Muscle layer of duodenum (tissue), 2 donors: ENCODE measurements around the gene ZNF487.

ENCODE experiments used
- H3K27ac ChIP-seq: one replicate; pipeline ENCODE4 v1.7.0; 2013; ENCODE audit warnings: mild to moderate bottlenecking, low read length
- H3K27me3 ChIP-seq: one replicate; pipeline ENCODE4 v1.7.0; 2013; ENCODE audit warnings: low read depth, mild to moderate bottlenecking, control low read depth, low read length
- H3K36me3 ChIP-seq, 2 donors: one replicate each; pipeline ENCODE4 v1.7.0; 2013; ENCODE audit warnings: low read length in 2 of 2, control low read depth in 1 of 2, mild to moderate bottlenecking in 1 of 2; ENCODE audit not compliant: insufficient read depth in 2 of 2, control insufficient read depth in 1 of 2
- H3K4me1 ChIP-seq, 2 donors: one replicate each; pipeline ENCODE4 v1.7.0; 2013; ENCODE audit warnings: low read length in 2 of 2, mild to moderate bottlenecking in 2 of 2, control low read depth in 1 of 2, moderate library complexity in 1 of 2; ENCODE audit not compliant: insufficient read depth in 2 of 2, control insufficient read depth in 1 of 2
- H3K4me3 ChIP-seq, 2 donors: one replicate each; pipeline ENCODE4 v1.7.0; 2013; ENCODE audit warnings: low read length in 2 of 2, low read depth in 1 of 2, mild to moderate bottlenecking in 1 of 2
- H3K9me3 ChIP-seq, 2 donors: one replicate each; pipeline ENCODE4 v1.7.0; 2013; ENCODE audit warnings: low read length in 2 of 2, control low read depth in 1 of 2, mild to moderate bottlenecking in 1 of 2; ENCODE audit not compliant: control insufficient read depth in 1 of 2
- donor health status: healthy.

Gene ZNF487

GRCh38 chr10:43471935-43472720 is 35.2 kb downstream of the ZNF487 start:
- peaks cover 0 to 3% of the 10 kb centered on the region in 2 donors for H3K36me3 ChIP-seq
- no peaks in the 10 kb centered on the region for H3K27me3 ChIP-seq
- H3K9me3 ChIP-seq = no peaks in the 10 kb centered on the region
- H3K4me3 ChIP-seq = no peak overlapping the region
- H3K27ac ChIP-seq = no peak overlapping the region
- H3K4me1 ChIP-seq = no peaks in the 10 kb centered on the region

GRCh38 chr10:43479275-43479674 is 42.4 kb downstream of the ZNF487 start:
- H3K9me3 ChIP-seq = peaks cover 17 to 23% of the 10 kb centered on the region in 2 donors
- peaks cover 6 to 30% of the 10 kb centered on the region in 2 donors for H3K36me3 ChIP-seq
- no peaks in the 10 kb centered on the region for H3K27me3 ChIP-seq

GRCh38 chr10:43482319-43483078 is 45.6 kb downstream of the ZNF487 start:
- Histone ChIP-seq H3K36me3 (peaks cover 6 to 28% of the 10 kb centered on the region in 2 donors), H3K4me1 (no peaks in the 10 kb centered on the region), H3K4me3 (peak overlapping the region; percentile 12 to 24), H3K27me3 (no peaks in the 10 kb centered on the region), H3K27ac (no peak overlapping the region), H3K9me3 (peaks cover 29 to 31% of the 10 kb centered on the region in 2 donors)

More at GRCh38 chr10:43479275-43479674, 42.4 kb downstream of the ZNF487 start:
- Histone ChIP-seq H3K4me3 (no peak overlapping the region), H3K27ac (no peak overlapping the region), H3K4me1 (no peaks in the 10 kb centered on the region)

- Histone ChIP-seq H3K9me3 (peaks cover 0 to under 1% of the 10 kb centered on the region in 2 donors), H3K36me3 (no peaks in the 10 kb centered on the region), H3K4me1 (no peaks in the 10 kb centered on the region), H3K27me3 (no peaks in the 10 kb centered on the region), H3K4me3 (no peak overlapping the region), H3K27ac (no peak overlapping the region)
These were observed 54.9 kb downstream of the ZNF487 start for GRCh38 chr10:43491855-43492254.

GRCh38 chr10:43502931-43503330 is 66.0 kb downstream of the ZNF487 start:
- Histone ChIP-seq H3K4me3 (no peak overlapping the region), H3K4me1 (no peaks in the 10 kb centered on the region), H3K36me3 (no peaks in the 10 kb centered on the region), H3K27me3 (no peaks in the 10 kb centered on the region), H3K27ac (no peak overlapping the region), H3K9me3 (peaks cover 0 to 2% of the 10 kb centered on the region in 2 donors)

- no peaks in the 10 kb centered on the region for H3K27me3 ChIP-seq
- no peak overlapping the region for H3K4me3 ChIP-seq
- H3K9me3 ChIP-seq = peaks cover 31 to 67% of the 10 kb centered on the region in 2 donors
- no peak overlapping the region for H3K27ac ChIP-seq
- H3K4me1 ChIP-seq = no peaks in the 10 kb centered on the region
- no peaks in the 10 kb centered on the region for H3K36me3 ChIP-seq
These were observed 87.7 kb downstream of the ZNF487 start for GRCh38 chr10:43524434-43525247.
